ENCODE results near the gene ELP1.
"Not testable (repeated sequence)": the region's sequence is repeated elsewhere in the genome, so short reads cannot be mapped to it uniquely, and the experiment has no call there.

ELP1 gene

DNA sequence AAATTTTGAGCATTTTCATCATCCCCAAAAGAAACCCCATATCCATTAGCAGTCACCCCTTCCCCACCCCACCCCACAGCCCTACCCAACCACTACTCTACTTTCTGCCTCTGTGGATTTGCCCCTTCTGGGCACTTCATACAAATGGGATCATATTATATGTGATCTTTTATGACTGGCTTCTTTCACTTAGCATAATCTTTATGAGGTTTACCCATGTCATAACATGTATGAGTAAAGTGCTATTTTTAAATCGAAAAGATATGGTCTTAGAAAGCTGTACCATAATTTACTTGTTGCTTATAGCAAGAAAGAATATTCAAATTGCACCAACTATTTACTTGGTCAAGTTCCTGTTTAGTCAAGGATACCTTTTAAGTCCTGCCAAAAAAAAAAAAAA lies 12.7 kb downstream of the ELP1 start:
- no peak for DNase-seq

DNA sequence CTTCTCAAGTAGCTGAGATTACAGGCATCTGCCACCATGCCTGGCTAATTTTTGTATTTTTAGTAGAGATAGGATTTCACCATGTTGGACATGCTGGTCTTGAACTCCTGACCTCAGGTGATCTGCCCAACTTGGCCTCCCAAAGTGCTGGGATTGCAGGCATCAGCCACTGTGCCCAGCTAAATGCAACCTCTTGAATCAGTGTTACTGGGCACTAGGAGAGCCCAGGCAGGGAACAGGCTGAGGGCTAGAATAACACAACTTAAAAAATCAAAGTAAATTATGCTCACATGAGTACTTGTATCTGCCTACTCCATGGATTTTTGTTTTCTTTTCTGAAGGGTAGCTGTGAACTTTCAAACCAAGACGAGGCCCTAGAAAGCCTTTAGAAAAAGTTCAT lies 13.5 kb downstream of the ELP1 start:
- DNase-seq: not testable (repeated sequence)

DNA sequence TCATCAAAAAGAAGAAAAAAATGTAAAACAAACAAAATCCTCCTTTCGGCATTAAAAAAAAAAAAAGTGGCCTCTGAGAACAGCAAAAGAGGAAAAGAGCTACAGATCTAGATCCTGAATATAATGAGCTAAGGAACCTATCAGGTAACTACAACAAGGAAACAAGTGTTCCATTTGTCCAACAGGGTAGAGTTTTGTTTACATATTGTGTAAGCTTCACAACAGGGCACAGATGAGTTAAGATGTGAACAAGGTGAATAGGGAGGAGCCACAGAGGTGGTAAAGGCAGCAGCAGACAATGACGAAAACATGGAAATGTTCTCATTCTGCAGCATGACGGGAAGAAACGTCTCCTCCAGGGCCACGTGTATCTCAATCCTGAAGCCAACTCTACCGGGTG lies 14.4 kb downstream of the ELP1 start:
- no peak for DNase-seq

DNA sequence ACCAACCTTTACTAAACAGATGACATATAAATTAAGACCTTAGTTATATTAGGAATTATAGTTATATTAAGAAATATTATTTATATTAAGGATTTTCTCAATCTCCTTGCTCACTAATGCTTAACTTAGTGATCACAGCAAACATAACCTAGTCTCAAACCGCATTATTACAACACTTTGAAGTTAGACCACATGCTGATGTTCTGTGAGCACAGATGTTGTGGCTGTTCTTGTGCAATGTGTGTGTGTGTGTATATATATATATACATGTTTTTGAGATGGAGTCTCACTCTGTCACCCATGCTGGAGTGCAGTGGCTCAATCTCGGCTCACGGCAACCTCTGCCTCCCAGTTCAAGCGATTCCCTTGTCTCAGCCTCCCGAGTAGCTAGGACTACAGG lies 20.5 kb downstream of the ELP1 start:
- DNase-seq: no peak

DNA sequence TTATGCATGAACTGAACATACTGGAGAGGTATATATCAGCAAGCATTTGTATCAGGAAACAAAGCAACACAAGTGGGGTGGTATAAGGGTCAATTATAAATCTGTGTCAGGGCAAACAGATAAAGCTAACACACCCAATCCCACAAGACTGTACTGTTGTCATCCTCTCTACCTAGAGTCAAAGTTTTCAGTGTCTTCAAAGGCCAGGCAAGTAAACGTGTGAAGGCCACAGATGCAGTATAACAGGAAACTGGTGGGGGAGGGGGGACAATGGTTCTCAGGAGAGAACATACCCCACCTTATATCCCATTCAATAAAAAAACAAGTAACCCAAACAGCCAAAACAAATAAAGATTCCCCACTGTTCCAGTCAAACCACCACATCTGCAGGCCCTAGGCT lies 22.1 kb downstream of the ELP1 start:
- no peak for DNase-seq

DNA sequence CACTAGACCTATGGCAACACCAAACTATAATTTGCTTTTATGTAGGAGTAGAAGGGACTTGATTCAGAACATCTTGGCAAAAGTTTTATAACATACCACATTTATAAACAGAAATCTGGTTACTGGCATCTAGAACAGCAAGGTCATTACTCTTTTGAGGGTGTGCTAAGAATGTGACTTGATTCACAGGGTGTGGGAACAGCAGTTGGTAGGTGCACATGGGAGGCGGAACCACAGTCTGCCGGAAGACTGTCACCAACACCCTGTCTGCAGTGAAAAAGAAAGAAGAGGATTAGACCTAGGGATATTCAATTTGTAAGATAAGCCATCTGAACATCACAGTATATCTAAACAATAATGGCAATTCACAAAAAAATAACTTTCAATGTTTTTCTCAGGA lies 23.0 kb downstream of the ELP1 start:
- no peak for DNase-seq

DNA sequence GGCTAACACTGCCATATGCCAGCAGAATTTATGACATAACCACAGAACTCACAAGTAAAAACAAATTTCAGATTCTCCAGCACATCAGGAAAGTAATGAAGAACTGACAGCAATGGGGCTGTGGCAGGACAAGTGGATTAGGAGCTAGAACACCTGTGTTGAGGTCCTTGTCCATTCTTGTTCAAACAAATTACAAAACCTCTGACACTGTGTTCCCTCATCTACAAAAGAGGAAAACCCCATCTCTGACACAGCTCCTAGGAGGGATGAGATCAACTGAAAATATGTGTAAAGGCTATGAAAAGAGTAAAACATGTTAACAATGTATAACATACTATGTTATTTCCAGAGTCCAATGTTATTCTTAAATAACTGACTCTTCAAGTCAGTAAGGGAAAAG lies 23.5 kb downstream of the ELP1 start:
- no peak for DNase-seq

DNA sequence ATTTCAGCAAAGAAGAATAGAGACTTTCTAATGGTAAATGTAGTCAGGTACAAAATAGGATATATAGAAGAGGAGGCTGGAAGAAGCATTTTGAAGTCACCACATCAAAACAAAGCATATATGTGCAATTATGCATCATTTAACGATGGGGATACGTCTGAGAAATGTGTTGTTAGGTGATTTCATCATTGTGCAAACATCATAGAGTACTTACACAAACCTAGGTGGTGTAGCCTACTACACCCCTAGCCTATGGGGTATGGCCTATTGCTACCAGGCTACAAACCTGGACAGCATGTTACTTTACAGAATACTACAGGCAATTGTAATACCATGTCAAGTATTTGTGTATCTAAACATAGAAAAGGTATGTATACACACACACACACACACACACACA lies 28.4 kb downstream of the ELP1 start:
- DNase-seq: no peak

DNA sequence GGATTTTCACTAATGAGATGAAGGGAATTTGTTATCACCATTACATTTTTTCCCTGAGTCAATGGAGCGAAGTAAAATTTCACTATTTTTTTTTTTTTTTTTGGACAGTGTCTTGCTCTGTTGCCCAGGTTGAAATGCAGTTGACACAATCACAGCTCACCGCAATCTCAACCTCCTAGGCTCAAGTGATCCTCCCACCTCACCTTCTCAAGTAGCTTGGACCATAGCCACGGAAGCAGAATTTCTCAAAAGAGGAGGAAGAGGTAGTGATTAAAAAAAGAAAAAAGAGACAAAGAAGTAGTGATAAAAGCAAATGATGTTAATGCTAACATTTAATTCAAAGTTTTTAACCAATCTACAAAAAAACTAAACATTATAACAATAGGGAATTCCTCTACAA lies 29.8 kb downstream of the ELP1 start:
- no peak for DNase-seq

DNA sequence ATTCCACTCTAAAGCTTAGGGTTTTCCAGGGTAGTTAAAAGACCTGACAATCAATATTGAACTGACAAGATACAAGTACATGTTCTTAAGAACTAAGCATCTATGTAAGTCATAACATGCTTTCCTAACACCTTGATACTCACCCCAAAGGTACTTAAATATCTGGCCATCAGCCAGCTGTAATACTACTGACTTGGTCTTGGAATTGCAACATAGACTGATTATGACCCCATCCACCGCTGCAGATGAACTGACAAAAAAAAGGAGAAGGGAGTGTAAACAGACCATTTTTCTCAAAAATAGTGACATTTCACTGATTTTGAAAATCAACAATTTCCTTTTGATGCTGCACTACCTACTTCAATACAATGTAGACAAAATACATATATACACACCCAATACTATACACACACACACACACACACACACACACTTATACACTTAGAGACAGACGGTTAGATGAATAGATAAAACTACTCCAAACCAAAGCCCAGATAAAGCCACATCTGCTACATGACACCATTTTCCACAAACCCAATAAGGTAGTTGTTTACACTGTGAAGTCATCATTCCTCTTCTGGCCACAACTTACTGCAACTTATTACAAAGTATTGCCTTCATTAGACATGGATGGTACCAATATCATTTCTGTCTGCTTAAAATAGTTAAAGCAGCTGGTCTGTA lies 30.4 kb downstream of the ELP1 start:
- DNase-seq: no peak

DNA sequence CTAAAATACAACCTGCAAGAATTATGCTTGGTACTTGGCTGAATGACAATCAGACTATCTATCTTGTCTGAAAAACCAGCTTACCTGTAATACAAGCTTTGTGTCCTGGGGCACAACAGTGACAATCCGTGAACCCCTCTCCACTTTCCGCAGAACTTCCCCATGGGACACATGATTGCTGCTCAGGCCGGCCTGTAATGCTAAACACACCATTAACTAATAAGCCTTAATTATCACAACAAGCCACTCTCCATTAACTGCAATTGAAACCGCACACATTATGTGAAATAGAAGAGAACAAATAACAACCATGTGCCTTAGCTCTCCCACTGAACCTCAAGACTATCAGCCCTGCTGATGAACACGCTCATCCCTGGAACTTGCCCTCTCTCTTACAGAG lies 33.7 kb downstream of the ELP1 start:
- no peak for DNase-seq

DNA sequence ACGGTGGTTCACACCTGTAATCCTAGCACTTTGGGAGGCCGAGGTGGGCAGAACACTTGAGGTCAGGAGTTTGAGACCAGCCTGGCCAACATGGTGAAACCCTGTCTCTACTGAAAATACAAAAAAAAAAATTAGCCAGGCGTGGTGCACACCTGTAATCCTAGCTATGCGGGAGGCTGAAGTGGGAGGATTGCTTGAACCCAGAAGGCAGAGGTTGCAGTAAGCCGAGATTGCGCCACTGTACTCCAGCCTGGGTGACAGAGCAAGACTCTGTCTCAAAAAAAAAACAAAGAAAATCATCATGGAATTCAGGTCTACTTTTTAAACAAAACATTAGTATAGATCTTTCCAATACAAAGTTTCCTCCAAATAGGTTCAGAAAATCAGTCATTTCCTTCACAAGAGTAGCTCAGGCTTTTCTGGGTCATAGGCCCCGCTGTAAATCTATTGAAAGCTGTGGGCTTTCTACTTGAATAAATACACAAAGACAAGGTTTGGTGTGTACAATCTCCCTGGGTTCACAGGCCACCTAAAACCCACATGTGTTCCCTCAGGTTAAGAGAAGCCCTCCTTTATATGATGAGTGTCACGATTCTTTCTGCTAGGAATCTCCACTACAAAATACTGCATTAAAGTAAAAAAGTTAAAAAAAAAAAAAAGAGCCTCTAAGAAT lies 34.8 kb downstream of the ELP1 start:
- DNase-seq: not testable (repeated sequence)

DNA sequence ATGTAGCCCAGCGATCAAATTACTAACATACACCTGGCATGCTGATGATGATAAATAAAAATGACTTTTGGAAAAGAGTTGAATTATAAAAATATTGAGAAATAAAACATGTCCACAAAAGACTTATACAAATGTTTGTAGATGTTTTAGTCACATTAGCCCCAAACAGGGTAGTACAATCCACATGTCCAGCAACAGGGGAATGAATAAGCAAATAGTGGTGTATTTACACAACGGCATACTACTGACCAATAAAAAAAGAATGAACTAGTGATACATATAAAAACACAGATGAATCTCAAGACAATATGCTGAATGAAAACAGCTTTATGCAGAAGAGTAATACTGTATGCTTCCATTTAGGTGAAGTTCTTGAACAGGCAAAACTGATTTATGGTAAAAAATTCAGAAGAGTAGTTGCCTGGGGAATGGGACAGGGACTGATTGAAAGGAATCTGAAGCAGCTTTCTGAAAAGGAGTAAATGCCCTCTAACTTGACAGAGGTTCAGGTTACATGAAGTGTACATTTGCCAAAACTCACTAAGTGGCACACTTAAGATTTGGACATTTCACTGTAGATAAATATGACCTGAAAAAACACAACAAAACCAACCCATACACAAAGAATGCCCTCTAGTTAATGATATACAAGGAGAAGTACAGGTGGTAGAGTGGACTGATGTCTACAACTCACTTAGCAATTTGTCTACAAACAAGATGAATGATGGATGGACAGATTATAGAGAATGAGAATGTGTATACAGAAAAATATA lies 36.4 kb downstream of the ELP1 start:
- DNase-seq: no peak

DNA sequence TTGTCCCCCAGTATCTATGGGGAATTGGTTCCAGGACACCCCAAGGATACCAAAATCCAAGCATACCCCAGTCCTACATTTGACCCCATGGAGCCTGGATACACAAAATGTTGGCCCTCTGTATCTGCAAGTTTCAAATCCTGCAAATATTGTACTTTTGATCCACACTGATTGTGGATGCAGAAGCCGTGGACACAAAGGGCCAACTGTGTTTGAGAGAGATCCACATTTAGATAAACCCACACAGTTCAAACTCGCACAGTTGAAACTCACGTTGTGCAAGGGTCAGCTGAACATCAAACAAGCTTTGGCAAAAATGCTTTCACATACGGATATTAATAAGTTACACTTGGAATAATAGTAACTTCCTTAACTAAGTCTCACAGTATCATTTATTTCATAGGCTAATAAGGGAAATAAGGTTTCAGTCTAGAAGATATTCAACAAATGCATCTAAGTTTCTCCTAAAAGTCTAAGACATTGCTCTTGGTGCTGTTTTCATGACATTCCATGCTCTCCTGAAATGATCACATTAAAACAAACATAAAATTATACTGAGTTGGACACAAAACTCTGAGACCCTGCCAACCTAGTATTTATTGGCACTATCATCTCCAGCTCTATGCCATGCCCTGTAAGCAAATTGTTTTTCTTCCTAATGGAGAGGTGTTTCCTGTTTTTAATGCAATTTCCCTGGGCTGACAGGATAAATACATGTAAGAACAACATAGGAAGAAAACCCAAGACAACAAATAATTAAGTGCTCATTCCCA lies 39.5 kb downstream of the ELP1 start:
- no peak for DNase-seq

DNA sequence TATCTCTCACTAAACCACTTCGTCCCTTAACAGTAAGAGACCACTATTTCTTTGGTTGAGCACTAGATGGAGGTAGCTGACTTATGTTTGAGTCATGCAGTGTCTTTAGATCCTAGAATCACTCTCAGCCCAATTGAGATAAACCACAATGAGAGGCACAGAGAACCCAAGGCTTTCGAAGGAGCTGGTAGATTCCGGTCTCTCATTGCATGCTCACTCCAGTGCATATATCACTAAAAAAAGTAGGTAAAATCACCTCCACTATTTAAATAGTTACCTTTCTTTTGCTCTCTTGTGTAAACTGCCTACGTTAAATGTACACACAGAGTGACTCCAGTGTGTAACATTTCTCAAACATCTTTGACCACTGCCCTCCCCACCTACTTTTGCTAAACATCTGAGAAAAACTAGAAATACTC lies 44.3 kb downstream of the ELP1 start:
- no peak for DNase-seq

DNA sequence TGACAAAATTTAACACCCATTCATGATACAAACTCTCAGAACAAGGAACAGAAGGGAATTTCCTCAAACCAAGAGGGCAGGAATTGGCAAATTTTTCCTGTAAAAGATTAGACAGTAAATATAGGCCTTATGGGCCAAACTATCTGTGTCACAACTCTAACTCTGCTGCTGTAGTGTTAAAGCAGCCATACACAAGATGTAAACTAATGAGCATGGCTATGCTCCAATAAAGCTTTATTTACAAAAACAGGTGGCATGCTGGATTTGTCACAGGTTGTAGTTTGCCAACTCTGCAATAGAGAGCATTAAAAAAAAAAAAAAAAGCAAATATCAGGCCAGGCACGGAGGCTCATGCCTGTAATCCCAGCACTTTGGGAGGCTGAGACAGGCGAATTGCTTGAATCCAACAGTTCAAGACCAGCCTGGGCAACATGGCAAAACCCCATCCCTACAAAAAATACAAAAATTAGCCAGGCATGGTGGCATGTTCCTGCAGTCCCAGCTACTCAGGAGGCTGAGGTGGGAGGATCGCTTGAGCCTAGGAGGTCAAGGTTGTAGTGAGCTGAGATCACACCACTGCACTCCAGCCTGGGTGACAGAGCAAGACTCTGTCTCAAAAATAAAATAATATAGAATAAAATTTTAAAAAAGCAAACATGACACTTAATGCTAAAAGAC lies 47.2 kb downstream of the ELP1 start:
- DNase-seq: not testable (repeated sequence)

DNA sequence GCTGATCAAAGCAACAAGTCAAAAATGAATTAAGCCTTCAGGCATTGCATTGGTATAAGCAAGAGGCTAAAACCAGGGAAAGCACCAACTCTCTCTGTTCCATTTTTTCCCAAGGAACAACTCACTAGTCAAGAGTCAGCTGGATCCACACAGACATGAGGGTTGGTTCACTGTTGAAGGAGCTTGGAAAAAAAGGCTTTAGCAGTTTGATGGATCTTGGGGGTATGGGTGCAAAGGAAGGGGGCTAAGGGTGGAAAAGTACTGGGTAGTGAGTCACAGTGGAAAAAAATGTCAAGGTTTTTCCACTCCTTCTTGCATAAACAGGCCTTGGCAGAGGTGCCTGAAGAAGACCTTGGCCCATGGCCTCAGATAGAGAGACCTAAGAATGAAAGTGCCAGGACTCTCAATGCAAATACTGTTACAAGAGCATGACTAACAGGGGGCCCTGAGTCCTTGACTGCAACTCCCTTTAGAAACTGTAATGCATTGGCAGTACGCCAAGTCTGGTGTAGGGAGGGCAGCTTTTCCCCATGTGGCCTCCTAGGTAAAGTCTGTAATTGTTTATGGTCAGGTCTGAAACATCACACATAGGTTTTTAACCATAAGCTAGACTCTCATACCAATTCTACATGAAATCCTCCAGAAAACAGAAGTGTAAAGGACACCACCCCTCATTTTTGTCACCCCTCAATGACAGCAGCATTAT lies 48.1 kb downstream of the ELP1 start:
- DNase-seq: no peak

DNA sequence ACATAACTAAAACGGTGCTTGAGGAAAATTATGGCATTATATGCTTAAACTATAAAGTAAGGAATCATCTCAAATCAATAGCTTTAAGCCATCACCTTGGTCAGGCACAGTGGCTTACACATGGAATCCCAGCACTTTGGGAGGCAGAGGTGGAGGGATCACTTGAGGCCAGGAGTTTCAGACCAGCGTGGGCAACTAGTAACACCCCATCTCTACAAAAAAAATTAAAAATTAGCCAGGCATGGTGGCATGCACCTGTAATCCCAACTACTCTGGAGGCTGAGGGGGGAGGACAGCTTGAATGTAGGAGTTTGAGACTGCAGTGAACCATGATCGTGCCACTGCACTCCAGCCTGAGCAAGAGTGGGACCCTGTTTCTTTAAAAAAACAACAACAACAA lies 49.2 kb downstream of the ELP1 start:
- no peak for DNase-seq

DNA sequence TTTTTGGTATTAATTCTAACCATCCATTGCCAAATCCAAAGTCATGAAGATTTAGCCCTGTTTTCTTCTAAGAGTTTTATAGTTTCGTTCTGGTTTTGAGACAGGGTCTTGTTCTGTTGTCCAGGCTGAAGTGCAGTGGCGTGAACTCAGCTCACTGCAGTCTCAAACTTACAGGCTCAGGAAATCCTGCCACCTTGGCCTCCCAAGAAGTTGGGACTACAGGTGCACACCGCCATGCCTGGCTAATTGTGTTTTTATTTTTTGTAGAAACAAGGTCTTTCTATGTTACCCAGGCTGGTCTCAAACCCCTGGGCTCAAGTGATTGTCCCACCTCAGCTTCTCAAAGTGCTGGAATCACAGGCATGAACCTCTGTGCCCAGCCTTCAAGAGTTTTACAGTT lies 50.8 kb downstream of the ELP1 start:
- DNase-seq: no peak

DNA sequence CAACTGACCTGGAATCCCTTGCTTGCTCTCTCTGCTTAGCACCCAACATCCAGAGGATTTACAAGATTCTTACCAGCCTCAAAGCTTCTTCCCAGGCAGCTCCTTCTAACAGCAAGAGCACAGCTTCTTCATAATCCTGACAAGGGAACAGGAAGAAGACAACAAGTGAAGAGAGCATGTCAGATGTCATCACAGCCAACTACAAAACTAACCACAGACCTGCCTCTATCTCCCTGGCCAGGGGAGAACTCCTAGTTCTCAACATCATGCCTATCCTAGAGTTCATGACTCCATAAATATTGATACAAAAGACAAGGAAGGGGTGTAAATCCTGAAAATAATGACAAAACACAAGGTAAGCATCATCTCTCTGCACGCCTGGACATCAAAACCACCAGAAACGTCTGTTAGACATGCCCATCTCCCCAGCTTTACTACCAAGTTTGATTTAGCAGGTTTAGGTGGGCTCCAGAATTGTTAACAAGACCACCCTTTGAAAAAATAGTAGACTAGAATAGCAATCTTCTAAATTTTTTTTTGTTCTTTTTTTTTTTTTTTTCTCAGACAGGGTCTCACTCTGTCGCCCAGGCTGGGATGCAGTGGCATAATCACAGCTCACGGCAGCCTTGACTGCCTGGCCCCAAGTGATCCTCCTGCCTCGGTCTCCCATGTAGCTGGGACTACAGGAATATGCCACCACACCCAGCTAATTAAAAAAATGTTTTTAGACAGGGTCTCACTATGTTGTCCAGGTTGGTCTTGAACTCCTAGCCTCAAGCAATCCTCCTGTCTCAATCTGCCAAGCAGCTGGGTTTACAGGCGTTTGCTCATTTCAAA lies 51.7 kb downstream of the ELP1 start:
- DNase-seq: no peak

DNA sequence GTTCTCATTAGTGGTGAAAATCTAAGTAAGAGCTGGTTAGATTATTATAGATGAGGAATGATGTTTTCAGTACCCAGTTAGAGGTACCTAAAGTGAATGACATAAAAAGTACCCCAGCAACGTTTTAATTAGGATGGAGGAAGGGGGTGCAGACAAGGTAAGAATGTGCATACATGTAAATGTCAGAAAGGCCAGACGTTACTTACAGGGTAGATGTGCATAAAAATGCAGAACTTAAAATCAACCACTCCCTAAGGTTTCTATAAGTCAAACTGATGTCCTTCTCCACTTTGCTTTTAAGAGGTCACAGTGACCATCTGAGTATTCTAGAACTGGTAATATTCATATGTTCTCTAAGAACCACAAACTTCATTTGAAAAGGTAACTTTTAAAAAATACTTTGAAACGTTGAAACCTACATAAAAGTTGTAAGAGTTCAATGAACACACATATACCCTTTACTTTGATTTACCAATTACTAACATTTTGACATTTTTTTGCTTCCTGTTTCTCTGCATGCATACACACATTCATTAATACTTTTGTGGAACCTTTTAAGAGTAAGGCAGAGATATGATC lies 53.1 kb downstream of the ELP1 start:
- DNase-seq: no peak
